HUDEP-2 (cell line): ENCODE results near the gene CPSF4L.
"Not testable (repeated sequence)": the region's sequence is repeated elsewhere in the genome, so short reads cannot be mapped to it uniquely, and the experiment has no call there.

ENCODE experiments used
- DNase-seq, 76 experiments: peaks; one replicate each; lab custom pipeline; 2025; ENCODE audit not compliant: unreplicated experiment in 76 of 76; lab: John Stamatoyannopoulos, UW

CPSF4L gene, protein sequence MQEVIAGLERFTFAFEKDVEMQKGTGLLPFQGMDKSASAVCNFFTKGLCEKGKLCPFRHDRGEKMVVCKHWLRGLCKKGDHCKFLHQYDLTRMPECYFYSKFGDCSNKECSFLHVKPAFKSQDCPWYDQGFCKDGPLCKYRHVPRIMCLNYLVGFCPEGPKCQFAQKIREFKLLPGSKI

DNA sequence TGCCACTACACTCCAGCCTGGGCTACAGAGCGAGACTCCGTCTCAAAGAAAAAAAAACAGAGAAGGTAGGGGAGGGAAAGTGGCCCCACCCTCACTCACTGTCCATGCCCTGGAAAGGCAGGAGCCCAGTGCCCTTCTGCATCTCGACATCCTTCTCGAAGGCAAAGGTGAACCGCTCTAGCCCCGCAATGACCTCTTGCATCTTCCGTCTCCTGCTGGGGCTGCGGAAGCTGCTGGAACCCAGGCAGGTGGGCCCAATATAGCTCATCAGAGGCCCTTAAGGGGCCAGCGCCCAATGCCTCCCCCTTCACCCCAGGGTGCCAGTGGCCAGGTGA lies at the start of gene CPSF4L:
Gene CPSF4L, minus strand, starts transcription at position 264 of the 335 bp plus-strand sequence. Its CDS starts 62 bp downstream, at position 202.
- DNase-seq, result no peak

DNA sequence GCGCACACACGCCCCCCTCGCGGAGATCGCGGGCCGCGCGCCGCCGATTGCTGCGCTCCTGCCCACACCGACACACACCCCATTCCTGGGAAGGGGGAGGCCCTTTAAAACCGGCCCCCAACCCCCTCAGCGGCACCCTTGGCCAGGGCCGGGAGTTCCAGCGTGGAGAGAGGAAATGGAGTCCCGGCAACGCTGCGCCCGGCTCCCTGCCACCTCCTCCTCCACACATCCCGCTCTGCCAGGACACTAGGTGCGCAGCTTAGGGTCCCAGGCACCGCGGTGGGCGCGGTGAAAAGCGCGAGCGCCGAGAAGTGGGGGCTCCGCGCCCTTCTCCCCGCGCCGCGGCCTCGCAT lies 49.7 kb upstream of the CPSF4L start:
- peak in 7 of 76 experiments; percentile 14 to 60 (median 53) for DNase-seq

DNA sequence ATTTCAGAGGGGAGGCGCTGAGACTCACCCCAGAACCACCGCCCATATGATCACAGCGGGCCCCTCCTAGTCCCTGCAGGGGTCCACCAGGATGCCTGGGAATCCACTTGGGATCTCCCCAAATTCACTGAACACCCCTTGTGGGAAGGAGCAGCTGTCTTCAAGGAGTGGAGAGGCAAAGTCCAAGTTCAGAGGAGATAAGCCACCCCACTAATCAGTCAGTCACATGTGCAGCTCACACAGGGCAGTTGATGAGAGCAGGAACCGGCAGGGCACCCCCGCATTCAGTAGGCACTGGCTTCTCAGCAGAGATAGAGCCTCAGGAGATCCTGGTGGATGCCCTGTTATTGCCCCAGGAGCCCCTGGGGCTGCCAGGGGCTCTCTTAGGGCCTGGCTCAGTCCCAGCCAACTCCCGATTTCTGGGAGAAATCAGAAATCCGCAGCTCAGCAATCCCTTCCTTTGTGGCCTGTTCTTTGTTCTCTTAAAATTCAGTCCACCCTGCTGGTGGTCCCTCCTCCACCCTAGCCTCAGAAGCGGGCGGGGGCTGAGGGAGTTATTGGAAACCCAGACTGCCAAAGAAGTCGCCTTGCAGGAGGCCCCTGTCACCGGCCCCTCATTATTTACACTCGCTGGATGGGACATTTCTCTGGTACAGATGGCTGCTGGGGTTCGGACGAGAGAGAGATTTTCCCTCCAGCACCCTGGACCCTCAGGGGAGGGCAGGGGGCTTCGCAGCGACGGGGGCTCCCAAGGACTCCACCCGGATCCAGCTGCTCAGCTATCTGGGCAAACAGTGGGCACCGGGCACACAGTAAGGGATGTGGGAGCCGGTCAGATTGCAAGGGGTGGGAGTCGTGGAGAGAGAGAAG lies 48.3 kb upstream of the CPSF4L start:
- peak in 74 of 76 experiments; percentile 35 to 91 (median 76) for DNase-seq

DNA sequence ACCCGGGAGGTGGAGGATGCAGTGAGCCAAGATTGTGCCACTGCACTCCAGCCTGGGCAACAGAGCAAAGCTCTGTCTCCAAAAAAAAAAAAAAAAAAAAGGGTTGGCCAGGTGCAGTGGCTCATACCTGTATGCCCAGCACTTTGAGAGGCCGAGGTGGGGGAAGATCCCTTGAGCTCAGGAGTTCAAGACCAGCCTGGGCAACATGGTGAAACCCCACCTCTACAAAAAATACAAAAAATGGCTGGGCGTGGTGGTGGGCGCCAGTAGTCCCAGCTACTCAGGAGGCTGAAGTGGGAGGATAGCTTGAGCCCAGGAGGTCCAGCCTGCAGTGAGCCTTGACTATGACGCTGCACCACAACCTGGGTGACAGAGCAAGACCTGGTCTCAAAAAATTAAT lies 47.3 kb upstream of the CPSF4L start:
- not testable (repeated sequence) for DNase-seq

DNA sequence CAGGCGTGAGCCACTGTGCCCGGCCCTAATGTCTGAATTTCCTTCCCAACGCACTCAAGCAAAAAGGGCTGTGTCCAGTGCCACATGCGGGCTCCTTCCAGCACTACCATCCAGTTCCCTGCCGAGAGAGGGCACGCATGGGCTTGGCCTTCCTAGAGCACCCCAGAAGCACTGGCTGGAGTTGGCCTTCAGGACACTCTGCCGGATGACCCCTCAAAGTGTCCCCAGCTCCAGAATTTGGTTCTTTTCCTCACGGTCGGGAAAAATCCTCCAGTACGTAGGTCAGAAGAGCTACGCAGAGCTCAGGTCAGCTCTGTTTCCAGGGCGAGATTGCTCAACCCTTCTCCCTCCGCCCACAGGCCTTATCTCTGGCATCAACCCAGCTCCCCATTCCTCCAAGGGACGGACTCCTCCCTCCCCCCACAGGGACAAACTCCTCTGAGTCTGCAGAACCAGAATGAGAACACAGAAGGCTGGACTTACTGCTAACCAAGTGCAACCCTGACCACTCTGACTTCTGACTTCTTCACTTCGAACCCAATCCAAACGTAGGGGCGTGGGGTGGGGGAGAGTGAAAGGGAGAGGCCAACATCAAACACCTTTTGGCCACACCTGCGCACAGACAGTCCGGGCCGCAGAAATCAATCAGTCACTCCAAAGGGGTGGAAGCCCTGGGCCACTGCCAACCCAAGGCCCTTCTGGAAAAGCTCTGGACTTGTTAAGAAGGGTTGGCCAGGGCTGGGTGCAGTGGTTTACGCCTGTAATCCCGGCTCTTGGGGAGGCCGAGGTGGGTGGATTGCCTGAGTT lies 46.5 kb upstream of the CPSF4L start:
- peak in 73 of 76 experiments; percentile 18 to 94 (median 72) for DNase-seq

DNA sequence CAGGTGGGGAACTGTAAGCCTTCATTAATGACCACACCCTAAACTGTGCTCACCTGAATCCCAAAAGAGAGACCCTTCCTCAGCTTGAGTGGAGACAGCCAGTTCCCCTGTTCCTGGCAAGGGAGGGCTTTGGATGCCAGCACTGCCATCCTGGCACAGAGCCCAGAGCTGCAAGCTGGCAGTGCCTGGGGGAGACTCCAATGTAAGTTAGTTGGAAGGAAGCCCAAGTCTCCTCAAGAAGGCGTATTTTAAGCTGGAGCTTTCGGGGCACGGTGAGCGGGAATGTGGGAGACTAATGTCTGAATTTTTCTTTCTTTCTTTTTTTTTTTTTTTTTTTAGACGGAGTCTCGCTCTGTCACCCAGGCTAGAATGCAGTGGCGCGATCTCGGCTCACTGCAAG lies 45.5 kb upstream of the CPSF4L start:
- DNase-seq, result peak in 5 of 76 experiments; percentile 2 to 29 (median 10)

DNA sequence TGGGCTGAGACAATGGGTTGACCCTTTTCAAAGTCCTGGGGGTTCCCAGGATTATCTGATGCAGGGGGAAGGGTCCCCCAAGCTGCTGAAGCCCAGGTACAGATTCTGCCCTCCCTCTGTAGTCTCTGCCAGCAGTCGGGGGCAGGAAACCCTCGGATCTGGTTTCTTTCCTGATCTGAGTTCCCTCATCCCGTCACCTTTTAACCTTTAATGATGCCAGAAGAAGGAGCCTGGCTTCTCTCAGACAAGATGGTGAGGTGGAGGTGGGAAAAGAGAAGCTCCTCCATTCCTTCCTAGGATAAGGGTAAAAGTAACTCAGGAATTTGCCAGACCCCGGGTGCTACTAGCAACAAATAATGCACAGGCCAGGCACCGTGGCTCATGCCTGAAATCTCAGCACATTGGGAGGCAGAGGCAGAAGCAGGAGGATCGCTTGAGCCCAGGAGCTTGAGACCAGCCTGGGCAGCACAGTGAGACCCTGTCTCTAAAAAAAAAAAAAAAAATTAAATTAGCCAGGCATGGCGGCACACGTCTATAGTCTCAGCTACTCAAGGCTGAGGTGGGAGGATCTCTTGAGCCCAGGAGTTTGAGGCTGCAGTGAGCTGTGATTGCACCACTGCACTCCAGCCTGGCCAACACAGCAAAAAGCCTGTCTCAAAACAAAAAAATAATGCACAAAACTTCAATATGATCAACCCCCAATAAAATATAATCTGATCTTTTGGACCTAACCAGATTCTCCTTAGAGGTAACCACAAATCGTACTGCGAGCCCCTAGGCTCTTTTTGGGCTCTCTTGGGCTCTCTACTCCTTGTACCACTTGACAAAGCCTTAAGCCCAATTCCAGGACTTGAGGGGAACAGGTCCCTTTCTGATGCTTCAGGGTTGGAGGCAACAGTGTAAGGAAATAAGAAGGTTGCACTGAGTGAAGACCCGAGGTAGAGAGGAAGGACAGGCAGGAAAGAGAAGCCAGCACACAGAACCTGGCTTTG lies 44.5 kb upstream of the CPSF4L start:
- no peak for DNase-seq

DNA sequence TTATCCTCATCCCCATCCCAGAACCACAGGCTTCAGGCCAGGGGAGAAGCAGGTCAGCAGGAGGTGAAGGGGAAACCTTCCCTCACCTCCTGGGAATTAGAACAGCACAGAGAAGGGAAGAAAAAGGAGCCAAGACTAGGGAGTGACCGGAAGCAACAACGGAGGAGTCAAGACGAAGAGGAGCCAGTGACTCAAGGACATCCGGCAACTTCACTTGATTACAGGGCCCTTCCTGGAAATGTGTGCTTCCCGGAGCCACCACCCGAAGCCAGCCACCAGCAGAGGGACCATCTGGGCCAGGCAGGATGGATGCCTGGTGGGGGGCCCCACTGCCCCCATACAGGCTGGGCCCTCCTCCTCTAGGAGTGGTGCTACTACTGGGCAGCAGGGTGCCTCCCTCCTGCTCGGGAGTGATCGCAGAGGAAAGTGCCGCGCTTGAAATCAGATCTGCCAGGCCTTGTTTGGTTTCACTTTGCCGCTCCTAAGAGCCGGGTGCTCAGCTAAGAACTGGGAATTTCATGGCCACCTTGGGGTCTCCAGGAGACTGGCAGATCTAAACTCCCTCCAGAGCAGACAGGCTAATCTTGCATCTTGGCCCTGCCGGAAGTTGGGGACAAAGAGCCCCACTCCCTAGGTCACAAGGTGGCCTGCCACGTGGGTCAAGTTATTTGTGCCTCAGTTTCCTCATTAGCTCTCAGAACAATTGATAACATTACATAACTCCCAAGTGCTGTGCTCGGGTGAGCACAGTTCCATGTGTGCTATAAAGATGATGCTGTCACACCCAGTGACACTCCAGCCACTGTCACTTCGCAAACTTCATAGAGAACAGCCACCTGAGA lies 43.5 kb upstream of the CPSF4L start:
- peak in 25 of 76 experiments; percentile 6 to 68 (median 30) for DNase-seq

DNA sequence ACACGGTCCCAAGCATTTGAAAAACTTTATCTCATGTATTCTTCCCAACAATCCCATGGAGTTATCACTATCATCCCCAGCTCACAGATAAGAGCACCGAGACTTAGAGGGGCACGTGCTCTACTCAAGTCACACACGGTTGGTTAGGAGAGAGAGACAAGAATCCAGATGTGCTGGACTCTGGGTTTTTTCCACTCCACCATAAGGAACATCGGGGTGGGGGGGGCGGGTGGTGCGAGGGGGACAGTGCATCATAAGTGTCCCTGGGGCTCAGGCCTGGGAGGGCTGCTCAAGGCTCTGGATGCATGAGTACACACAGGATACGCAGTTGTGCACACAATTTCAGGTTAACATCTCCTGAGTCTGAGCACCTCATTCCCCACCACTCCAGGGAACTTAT lies 42.8 kb upstream of the CPSF4L start:
- no peak for DNase-seq

DNA sequence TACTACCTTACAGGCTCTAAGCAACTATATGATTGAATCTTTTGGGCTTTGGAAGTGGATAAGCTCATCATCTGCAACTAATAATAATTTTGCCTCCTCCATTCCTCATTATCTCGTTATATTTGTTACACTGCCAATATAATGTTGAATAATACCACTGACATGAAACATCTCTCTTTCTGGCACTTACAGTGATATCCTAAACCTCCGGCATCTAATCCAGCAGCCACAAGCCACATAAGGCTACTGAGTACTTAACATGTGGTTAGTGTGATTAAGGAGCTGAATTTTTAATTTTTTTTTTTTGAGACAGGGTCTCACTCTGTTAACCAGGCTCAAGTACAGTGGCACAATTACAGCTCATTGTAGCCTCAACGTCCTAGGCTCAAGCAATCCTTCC lies 40.5 kb upstream of the CPSF4L start:
- no peak for DNase-seq

DNA sequence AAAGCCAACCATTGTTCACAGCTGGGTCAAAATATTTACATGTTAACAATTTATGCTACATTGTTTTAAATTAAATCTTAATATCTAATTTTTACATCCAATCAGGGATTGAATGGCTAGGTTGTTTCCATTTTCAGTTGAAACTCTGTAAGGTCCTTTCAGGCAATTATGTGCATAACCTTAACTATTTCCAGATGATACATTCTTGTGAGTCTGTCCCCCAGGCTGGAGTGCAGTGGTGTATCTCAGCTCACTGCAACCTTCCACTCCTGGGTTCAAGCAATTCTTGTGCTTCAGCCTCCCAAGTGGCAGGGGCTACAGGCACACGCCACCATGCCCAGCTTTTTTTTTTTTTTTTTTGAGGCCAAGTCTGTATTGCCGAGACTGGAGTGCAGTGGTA lies 39.7 kb upstream of the CPSF4L start:
- DNase-seq, result no peak

DNA sequence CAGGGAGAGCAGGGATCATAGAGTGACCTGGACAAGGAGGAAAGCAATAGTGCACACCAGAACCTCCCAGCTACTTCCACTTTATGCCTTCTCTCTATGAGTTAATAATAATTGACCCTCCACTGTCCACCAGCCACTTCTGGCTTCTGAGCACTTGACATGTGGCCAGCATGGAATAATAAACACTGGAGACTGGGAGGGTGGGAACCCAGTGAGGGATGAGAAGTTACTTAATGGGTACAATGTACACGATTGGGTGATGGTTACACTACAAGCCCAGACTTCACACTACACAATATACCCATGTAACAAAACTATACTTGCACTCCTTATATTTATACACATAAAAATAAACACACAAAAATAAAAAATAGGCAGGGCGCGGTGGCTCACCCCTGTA lies 38.7 kb upstream of the CPSF4L start:
- DNase-seq, result no peak

DNA sequence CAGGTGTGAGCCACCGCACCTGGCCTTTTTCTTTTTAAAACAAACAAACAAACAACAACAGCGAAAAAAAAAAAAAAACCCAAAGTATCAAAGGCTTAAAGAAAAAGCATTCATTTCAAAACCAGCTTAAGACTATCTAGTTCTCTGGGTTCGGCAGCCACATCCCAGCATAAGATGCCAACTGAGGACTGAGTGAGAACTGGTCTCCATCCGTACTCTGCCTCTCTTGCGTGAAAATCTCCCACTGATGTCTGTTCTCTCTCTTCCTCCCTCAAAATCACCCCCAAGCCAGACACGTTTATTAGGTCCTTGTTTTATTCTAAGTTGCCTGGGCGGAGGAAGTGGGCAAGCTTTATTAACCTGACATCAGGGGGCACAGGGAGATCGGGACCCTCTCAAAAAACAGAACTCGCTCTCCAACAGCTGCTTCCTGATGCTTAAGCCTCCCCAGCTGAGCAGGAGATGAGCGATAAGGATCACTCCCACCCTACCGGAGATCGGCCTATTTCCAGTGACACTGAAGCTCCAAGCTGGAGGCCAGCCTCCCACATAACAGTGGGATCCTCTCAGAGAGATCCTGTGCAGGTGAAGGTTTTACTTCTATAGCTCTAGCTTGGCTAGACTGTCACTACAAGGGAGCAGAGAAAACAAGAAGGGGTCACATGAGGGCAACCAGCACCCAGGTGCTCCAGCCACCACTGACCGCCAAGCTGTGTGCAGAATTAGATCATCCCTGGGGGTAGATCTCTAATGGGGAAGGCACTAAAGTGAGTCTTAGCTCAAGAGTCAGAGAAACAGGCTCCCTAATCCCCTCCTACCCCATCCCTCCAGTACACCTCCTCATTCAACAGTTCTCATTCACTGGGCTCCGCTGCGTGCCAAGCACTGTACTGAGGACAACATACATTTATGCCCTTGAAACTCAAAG lies 36.5 kb upstream of the CPSF4L start:
- no peak for DNase-seq

DNA sequence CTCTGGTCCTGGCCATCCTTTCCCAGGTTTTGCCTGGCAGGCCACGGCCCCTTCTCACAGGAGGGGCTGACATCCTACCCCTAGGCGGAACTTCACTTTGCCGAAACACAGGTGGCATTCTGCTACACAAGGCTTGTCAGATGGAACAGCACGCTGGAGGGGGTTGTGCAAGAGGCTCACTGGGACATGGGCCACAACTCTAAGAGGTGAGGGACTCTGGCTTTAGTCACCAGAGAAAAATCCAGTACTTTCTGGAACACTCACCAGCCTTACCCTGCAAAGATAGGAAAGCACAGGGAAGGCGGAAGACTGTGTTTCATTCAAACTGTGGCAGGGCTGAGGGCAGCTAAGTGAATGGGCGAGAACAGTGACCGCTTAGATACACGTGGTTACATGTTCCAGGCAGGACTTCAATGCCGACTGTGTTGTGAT lies 31.8 kb upstream of the CPSF4L start:
- no peak for DNase-seq

DNA sequence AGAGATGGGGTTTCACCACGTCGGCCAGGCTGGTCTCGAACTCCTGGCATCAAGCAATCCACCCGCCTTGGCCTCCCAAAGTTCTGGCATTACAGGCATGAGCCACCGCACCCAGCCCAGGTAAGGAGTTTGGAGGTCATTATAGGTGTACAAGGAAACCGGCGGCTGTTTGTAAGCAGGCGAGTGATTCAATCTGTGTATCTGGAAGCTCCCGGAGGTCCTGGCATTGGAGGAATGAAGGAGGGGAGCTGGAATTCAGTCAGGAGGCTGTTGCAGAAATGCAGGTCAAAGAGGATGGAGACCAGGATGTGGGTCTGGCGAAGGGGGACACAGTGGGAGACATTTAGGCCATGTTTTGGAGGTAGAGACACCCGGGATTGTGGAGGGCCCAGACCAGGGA lies 31.4 kb upstream of the CPSF4L start:
- DNase-seq, result no peak

DNA sequence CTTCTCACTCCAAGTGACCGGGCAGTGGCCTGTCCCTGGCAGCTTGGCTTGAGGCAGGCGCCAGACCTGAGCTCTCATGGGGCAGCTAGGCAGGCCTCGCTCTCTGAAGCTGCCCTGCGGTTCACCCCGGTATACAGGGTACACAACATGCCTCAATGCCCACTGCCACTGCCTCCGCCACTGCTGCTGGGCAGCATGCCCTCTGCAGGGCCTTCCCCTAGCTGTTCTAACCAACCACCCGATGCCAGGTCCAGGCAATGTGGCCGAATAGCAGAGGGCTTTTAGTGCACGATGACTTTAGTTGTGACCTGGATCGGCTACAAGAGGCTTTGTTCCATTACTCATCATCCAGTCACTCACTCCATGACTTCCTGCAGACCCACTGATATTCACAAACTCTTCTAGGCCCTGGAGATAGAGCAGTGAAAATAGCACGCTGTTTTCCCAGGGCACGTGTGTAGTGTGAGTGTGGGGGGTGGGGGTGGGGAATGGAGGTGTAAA lies 30.4 kb upstream of the CPSF4L start:
- DNase-seq, result peak in 1 of 76 experiments; percentile 13

DNA sequence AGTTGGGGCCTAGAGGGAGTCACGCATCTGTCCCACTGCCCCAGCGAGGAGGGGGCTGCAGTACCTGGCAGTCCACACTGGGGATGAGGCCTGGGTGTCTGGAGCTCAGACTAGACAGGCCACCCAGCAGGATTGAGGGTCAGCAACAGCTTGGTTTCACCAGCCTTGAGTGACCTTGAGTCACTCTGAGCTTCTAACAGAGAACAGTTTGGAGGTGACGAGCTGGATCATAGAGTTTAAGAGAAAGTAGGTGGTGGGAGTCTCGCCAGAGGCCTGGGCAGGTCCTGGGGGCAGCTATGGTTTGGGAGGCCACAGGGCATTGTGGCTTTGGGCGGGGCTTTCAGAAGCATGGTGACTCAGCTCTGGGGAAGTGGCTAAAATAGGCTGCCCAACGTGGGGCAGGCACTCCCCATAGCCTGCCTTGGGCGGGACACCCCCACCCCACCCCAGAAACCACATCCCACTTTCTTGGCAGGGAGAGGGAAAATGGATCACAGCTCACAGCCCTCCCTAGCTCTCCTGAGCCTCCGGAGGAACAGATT lies 29.7 kb upstream of the CPSF4L start:
- DNase-seq, result peak in 73 of 76 experiments; percentile 25 to 92 (median 66)
